NCI-H146 treated with DMSO at 0.1 percent for 48 hours (cell line): ENCODE results near the gene COL23A1.

Source experiments
- DNase-seq: peaks from one replicate; lab custom pipeline; 2025; ENCODE audit not compliant: unreplicated experiment; lab: John Stamatoyannopoulos, UW

The COL23A1 gene

DNA sequence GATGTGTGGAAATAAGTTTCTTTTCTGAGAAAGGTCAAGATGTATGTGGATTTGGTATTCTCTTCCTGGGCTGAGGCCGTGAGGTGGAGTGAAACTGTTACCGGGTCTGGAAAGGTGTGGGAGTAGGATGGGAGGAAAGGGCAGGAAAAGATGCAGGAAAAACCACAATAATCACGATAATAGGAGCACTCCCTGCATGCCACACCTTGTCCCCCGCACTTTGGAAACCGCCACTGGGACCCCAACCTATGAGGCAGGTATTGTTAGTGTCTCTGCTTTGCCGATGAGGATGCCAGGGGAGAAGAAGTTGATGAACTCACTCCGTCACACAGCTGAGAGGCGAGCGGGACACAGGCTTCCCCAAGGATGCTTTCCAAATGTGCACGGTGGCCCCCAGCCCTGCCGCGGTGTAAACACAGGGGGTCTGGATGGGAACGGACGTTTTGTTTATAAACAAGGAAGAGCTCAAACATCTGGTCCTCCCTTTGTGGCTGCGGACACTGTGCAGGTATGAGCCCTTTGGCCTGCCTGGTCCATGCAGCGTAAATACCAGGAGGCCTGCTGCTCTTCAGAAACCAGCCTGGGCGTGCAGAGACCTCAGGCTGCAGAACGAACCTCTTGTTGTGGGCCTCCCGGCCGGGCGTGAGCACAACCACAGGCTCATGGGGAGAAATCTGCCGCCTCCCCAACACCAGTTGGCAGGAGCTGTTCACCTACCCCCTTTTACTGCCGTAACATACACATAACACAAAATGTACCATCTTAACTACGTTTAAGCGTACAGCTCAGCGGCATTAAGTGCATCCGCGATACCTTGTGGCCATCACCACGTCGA, 126.7 kb downstream of the COL23A1 start:
- no peak for DNase-seq

DNA sequence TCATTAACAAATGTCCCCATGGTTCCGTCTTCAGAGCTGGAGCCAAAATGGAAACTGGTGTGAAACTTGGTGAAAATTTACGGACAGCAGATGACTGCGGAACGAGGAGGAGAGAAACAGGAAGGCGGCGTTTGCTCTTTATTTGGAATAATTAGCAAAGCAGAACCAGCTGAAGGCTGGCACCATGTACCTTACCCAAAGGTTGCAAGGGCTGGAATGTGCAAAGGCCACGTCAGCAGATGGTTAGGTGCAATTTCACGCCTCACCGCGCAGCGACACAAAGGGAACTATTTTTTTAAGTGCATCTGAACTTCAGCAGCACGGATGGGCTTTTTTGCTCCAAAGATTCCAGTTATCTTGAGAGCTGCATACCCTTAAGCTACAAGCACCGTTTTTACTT, 127.4 kb downstream of the COL23A1 start:
- DNase-seq, result no peak

DNA sequence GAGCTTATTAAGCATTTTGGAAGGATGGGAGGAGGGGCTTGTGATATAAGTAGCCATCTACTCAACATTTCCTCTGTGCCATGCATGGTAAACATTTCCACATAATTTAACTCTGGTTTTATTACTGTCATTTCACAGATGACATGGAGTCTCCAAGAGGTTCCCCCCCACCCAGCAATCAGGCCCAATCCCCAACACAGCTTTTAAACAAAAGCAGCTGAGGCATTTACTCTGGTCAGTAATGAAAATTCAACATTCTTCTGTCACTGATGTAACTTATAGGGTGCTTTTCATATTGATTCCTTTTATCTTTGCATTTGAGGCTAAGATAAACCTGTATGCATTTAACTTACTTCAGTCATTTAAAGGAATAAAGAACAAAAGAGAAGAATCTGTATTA, 128.1 kb downstream of the COL23A1 start:
- no peak for DNase-seq

DNA sequence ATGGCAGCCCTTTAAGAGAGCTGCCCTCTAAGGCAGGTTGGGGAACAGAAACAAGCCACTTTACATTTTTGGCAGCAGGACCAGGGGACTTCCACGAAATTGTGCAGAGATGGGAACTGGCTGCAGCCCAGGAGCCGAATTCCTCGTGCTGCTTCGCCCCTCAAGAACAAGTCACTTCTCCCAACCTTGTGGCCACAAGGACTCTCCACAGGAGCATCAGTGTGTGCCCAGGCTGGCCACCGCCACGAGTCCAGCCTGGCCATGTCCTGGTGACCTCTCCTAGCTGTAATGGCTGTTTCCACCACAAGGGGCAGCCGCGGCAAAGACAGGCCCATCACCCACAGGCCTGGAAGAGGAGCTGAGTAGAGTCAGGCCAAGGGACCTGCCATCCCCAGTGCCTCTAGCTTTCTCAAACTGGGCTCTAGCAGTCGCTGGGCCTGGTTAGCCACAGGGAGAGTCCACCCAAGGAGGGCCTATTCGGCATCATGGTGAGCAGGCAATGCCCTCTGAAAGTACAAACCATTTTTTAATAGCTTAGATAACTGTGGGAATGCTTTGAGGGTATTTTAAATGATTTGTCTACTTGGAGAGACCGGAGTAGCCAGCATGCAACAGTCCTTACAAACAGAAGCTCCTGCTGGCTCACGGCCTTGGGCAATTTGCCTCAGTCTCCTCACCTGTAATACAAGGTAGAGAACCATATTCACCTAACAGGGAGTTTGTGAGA, 129.0 kb downstream of the COL23A1 start:
- DNase-seq, result no peak

DNA sequence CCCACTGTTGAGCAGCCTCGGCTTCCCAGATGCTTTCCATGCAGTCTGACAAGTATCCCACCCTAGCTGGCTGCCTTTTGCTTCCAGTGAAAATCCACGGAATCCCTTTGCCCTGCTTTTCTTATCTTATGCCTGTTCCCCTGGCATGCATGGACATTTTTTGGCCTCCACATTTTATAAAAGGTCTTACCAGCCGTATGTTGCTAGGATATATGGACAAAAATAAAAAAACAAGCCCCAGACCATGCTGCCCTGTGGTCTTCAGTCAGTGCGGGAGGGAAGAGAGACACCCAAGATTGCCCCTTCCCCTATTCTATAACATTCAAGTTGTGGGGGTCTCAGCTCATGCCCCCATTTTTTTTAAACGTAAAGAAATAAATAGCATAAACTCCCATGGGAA, 129.6 kb downstream of the COL23A1 start:
- DNase-seq, result no peak

DNA sequence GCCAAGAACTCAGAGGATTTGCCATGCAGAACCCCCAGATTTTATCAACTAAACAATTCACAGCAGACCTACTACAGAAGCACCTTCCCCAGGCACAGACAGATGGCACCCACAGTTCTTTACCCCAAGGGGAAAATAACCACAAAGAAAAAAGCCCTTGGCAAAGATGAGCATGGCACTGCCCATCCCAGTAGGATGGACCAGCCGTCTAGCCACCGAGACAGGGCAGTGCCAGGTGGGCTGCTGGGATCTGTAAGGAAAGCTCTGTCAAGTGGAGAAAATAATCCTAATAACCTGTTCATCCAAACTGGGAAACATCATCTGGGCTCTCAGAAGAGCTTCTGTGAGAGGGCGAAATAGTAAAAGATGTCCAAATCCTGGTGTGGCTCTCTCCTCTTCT, 130.0 kb downstream of the COL23A1 start:
- no peak for DNase-seq

DNA sequence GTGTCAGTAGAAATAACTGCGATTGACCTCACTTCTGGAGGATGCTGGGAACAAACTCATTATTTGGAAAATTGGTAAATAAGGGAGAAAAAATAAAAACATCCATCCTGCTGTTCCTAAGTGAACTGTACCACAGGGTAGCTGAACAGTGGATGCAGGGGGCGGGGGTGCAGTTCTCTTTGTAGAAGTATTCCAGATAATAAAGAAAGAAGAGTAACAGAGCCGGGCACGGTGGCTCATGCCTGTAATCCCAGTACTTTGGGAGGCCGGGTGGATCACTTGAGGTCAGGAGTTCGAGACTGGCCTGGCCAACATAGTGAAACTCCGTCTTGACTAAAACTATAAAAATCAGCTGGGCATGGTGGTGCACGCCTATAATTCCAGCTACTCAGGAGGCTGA, 132.1 kb downstream of the COL23A1 start:
- no peak for DNase-seq

DNA sequence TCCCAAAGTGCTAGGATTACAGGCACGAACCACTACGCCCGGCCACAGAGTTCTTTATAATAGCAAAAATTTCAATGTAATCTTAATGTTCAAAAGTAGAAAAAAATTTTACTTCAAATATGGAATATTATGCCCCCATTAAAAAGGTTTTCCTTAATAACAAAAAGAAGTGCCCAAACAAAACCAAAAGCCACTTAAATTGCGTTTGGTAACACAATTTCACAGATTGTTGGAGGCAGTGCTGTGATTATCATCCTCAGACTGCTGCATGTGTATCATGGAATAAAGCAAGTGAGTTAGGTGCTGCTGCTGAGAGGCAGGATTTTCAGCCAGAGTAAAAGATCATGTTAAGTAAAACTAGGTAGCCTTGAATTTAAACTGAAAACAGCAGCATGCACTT, 132.7 kb downstream of the COL23A1 start:
- DNase-seq, result no peak

DNA sequence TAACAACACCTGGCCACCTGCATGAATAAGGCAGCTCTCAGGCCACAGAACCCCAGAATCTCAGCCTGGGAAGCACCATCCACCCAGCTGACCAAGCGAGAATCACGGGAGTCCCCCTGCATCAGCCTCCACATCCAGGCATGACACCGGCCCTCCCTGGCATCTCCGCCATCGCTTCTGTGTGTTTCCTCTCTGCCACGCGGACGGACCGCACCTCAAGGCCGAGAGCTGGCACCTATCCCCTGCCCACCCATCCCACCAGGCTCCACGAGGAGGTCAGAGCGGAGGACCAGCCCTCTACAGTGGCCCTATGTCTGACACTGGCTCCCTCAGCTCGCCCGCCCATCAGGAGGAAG, 134.7 kb downstream of the COL23A1 start:
- no peak for DNase-seq

DNA sequence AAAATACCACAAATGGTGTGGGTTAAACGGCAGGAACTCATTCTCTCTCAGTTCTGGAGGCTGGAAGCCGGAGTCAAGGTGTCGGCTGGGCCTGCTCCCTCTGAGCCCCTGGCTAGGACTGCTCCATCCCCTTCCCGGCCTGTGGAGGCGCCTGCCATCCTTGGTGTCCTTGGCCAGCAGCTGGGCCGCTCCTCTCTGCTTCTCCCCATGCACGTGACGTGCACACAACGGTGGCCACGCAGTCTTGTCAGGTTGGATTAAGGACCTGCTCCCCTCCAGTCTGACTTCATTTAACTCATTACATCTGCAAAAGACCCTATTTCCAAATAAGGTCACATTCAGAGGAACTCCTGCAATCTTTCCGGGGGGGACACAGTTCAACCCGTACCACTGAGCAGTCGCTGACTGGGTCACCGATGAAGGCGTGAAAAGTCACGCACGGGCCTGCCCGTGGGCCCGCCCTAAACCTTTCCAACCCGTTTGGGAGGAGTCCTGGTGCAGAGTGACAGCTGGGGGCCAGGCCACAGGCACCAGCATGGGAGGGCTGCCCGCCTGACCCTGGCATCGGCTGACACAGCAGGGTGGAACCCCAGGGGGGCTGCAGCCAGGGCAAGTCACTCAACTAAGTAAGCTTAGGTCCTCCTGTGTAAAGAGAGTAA, 135.2 kb downstream of the COL23A1 start:
- no peak for DNase-seq

DNA sequence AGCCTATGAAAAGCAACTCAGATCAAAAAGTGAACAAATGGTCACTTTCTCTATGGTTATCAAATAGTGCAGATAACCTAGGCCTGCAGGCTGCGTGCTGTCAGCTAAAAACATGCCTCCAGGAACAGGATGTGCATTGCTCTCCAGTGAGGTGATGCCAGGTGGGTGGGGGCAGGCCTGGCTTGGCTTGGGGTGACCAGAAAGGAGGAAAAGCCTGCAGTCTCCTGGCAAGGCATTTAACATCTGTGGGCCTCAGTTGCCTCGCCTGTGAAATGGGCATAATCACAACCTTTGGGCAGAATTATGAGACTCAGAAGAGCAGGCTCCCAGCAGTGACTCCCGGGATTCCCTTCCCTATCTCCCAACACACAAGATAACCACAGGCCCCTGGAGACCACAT, 135.9 kb downstream of the COL23A1 start:
- no peak for DNase-seq

DNA sequence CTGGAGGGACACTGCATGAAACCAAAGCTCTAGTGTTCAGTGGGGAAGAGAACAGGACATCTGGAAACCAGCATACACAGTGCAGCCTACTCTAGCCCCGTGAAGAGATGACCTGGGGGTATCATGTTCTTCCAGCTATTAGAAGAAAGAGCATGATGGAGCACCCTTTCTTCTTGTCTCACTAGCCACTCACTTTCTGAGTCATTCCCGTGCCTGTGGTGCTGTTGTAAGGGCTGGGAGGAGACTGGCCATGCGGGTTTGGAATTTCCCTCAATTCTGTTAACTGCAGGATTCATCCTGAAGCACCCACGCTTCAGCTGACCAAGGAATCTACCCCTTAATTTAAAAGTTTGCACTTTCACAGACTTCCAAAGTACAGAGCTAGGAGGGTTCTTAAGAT, 137.0 kb downstream of the COL23A1 start:
- DNase-seq, result no peak

DNA sequence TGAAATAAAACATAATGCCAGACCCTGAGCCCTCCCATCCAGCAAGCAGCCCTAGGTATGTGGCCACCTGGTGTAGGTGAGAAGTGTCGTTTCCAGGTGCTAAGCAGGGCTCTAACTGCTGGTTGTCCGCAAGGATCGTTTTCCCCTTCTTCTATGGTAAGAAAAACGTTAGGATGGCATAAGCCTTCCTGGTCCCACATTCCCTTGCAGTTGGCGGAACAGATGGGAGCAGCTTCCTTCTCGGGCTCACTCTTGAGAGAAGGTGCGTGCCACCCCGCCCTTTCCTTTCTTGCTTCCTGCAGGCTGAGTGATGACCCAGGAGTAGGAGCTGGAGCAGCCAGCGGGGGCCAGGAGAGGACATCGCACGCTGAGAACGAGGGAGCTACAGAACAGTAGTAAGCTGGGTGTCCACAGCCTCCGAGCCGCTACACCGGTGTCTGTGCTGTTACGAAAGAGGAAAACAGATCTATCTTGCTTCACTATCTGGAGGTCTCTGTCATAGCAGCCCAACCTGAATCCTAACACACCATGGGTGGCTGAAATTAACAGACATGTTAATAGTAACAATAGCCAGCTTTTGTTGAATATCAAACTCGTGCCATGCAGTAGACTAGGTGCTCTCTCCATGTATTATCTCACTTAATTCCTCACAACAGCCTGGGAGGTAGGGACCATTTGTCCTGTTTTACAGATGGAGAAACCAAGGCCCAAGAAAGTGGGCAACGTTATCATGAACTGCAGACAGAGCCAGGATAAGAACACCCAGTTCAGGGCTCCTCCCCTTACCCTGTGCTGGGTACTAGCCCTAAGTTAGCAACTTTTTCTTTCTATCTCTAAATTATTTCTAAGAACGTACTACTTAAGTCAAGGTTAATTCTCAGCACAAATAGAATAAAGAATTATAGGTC, 139.8 kb downstream of the COL23A1 start:
- DNase-seq, result no peak

DNA sequence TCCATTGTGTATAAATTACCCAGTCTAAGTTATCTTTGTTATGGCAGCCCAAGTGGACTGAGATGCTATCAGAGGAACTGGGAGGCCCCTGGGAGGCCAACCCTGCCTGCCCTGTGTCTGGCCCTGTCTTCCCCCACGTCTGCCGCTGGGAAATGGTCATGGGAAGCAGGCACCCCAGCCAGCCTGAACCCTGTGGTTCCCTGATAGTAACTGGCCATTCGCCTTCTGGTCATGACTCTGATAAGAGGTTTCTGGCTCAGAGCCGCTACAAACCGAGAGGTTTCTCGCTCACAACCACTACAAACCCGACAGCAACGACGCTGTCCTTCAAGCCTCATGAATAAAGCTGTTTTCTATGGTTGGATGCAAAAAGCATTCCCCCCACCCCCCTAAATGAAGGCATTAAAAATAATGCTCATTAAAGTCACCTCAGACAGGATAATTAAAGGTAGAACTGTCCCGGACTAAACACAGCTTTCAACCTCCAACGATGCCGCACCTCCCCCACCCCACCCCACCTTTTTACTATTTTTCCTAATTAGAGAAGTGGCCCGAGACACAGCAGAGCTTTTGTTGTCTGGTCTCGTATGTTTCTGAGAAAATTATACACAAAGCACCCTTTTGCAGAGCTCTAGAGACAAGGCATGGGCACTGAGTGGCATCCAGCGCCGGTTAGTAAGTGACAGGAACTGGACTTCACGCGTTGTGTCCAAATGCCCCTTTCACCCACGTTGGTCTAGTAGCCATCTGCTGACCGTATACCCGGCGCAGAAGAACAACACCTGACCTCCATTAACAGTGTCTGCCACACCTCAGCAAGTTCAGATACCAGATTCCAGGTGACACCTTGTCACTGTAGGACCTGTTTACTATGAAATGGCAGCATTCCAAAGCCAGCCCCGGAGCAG, 140.8 kb downstream of the COL23A1 start:
- no peak for DNase-seq

DNA sequence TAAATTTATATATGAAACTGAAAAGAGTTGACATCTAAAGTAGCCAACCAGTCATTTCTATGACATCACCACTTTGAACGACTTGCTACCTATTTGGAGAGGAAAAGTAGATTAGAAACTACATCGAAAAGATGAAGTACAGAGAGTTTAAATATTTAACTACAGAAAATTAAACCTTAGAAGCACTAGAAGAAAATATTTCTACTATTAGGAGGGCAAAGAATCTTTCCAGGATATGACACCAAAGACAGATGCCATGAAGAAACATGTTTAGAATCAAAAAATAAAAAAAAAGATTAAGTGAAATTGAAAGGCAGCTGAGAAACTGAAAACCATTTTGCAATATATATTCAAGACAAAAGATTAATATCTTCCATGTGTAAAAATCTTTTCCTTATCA, 144.7 kb downstream of the COL23A1 start:
- DNase-seq, result no peak

DNA sequence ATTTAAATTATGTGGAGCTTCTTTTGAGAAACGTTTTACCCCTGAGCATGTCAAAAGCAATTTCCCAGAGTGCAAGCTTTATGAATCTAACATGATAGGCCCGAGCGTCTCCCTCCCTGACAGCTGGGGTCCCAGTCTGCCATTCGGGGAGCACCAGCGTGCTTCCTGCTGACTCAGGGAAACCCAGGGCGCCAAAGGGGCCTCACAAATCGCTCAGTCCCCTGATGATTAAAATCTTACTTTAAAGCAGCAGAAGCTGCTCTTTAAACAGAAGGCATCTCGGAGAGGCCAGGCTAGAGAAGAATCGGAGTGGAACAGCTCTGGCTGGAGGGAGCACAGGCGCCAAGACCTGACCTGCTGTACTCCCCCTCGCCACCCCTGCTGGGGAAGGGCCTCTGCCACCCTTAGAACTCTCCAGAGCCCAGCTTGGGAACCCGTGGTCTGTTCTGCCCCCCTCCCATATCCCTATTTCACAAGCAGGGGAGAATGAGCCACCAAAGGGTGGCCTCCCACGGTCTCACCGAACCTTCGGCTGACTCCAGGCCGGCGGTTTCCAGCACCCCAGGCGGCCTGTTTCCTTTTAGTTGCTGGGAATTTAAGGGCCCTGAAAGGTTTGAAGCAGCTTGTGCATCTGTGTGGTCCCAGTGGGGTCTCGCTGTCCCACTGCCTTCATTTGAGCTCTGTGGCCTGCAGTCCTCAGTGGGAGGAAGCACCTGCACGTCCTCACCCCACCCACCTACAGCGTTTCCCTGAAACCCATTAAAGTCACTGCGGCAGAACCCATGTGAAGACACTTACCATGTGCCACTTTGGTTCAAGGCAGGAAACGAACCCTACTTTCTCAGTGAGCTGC, 147.6 kb downstream of the COL23A1 start:
- no peak for DNase-seq

DNA sequence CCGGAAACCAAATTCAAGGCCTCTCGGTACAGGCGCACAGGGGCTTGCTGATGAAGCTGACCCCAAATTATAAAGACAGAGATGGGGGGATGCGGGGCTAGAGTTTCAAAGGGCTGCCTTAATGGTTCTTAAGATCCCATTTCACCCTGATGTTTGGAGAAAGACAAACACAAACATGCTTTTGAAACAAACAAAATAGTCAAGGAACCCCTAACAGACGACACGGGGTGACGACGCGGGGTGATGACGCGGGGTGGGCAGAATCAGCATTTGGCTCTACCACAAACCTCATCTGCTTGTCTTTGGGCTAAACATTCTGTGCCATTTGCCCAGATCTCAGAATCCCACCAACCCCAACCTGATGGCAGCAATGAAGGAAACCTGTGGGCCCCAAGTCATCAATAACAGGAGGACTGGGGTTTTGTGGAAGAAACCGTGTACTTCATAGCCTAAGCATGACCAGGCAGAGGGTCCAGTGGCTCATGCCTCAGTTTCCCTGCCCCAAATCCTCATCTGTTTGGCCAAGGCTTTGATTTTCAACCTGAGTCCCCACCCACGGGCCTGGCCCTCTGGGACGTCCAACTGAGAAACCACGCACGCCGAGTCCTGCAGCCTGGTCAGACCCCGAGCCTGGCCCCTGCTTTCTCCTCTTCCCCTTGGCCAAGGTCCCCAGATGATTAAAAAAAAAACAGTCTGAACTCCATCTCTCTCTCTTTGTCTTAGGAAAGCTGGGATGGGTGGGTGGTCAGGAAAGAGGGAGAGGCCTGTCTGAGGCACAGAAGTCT, 148.5 kb downstream of the COL23A1 start:
- no peak for DNase-seq

DNA sequence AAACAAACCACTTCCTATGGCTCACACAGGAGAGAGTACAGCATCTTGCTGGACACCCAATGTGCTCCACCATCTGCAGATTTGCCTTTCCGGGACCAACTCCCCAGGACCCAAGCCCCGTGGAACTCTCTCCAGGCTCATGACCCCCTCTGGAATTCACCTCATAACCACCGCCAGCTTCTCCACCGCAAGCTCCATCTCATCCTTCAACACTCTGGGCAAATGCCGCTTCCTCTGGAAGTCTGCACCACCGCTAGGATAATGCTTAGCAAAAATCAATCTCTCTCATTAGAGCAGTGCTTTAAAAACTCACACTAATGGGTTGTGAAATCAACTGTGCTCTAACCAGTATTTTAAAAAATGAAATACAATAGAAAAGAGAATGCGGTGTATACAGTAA, 150.0 kb downstream of the COL23A1 start:
- DNase-seq, result no peak
